Choroid plexus epithelial cell (primary cell): ENCODE data around the gene SOS1.

Experiments
- DNase-seq: peaks from one replicate; pipeline ENCODE4 v3.0.0-alpha.2; 2010; ENCODE audit warnings: low read depth
- H3K4me3 ChIP-seq: 2 replicates; pipeline ENCODE4 v1.5.1; 2011; ENCODE audit warnings: low read depth, mild to moderate bottlenecking, control low read depth, low read length, moderate library complexity
- CTCF ChIP-seq: conservative IDR thresholded peaks from 2 replicates; pipeline ENCODE4 v1.5.1; 2011; ENCODE audit warnings: low read depth, mild to moderate bottlenecking, control low read depth, inconsistent platforms, low read length, moderate library complexity

SOS1 gene

GRCh38 chr2:38973266-38973665 lies 147.6 kb downstream of the SOS1 start:
- DNase-seq: no peak
- no peak overlapping the region for H3K4me3 ChIP-seq
- no peak for TF ChIP-seq CTCF

- DNase-seq: no peak
- H3K4me3 ChIP-seq: no peak overlapping the region
- TF ChIP-seq CTCF: no peak
These were observed 149.5 kb downstream of the SOS1 start for GRCh38 chr2:38971377-38971776.

GRCh38 chr2:38968021-38968420 lies 152.8 kb downstream of the SOS1 start:
- no peak for DNase-seq
- H3K4me3 ChIP-seq: no peak overlapping the region
- no peak for TF ChIP-seq CTCF

- TF ChIP-seq CTCF: no peak
- no peak overlapping the region for H3K4me3 ChIP-seq
- DNase-seq: peak; percentile 9
These were observed 154.2 kb downstream of the SOS1 start for GRCh38 chr2:38966678-38967077.

- H3K4me3 ChIP-seq: no peak overlapping the region
- DNase-seq: no peak
- TF ChIP-seq CTCF: no peak
These were observed 154.8 kb downstream of the SOS1 start for GRCh38 chr2:38966006-38966405.

GRCh38 chr2:38960609-38961320 lies 160.1 kb downstream of the SOS1 start:
- TF ChIP-seq CTCF: no peak
- no peak for DNase-seq
- peak overlapping the region; percentile 52 for H3K4me3 ChIP-seq

- DNase-seq: peak; percentile 88
- TF ChIP-seq CTCF: no peak
- H3K4me3 ChIP-seq: peak overlapping the region; percentile 52
These were observed 160.8 kb downstream of the SOS1 start for GRCh38 chr2:38959938-38960608.
